Muscle layer of colon (tissue), 2 donors: ENCODE results near the gene CYB5RL.

ENCODE experiments used
- H3K27ac ChIP-seq: one replicate; pipeline ENCODE4 v1.7.0; 2013; ENCODE audit warnings: low read depth, mild to moderate bottlenecking, low read length, moderate library complexity
- H3K27me3 ChIP-seq, 2 donors: one replicate each; pipeline ENCODE4 v1.7.0; 2013; ENCODE audit warnings: low read length in 2 of 2, mild to moderate bottlenecking in 2 of 2; ENCODE audit not compliant: insufficient read depth in 2 of 2, control insufficient read depth in 1 of 2
- H3K36me3 ChIP-seq: one replicate; pipeline ENCODE4 v1.7.0; 2013; ENCODE audit warnings: mild to moderate bottlenecking, low read length; ENCODE audit not compliant: insufficient read depth
- H3K4me1 ChIP-seq: one replicate; pipeline ENCODE4 v1.7.0; 2013; ENCODE audit warnings: mild to moderate bottlenecking, low read length; ENCODE audit not compliant: insufficient read depth
- H3K4me3 ChIP-seq, 2 donors: one replicate each; pipeline ENCODE4 v1.7.0; 2013; ENCODE audit warnings: low read length in 2 of 2, low read depth in 1 of 2, mild to moderate bottlenecking in 1 of 2, moderate library complexity in 1 of 2
- H3K9ac ChIP-seq: one replicate; pipeline ENCODE4 v1.7.0; 2013; ENCODE audit warnings: low read length
- H3K9me3 ChIP-seq: one replicate; pipeline ENCODE4 v1.7.0; 2013; ENCODE audit warnings: mild to moderate bottlenecking, low read length
- donor health status: abdominal sarcoma.
- donor health status: Adenocarcinoma of cecum.

CYB5RL gene

GRCh38 chr1:54178296-54179070 is 21.3 kb downstream of the CYB5RL start:
- Histone ChIP-seq H3K4me1 (no peaks in the 10 kb centered on the region), H3K27me3 (no peaks in the 10 kb centered on the region), H3K27ac (no peak overlapping the region), H3K9me3 (no peaks in the 10 kb centered on the region), H3K9ac (no peak overlapping the region), H3K36me3 (peaks cover 22% of the 10 kb centered on the region), H3K4me3 (no peak overlapping the region)

- Histone ChIP-seq H3K4me3 (no peak overlapping the region), H3K27me3 (no peaks in the 10 kb centered on the region), H3K36me3 (peaks cover 22% of the 10 kb centered on the region), H3K9me3 (no peaks in the 10 kb centered on the region), H3K4me1 (no peaks in the 10 kb centered on the region), H3K9ac (no peak overlapping the region), H3K27ac (no peak overlapping the region)
Measured at GRCh38 chr1:54177726-54178125, 22.1 kb downstream of the CYB5RL start.

- H3K9ac ChIP-seq = no peak overlapping the region
- no peaks in the 10 kb centered on the region for H3K27me3 ChIP-seq
- no peaks in the 10 kb centered on the region for H3K4me1 ChIP-seq
- H3K27ac ChIP-seq = no peak overlapping the region
- no peaks in the 10 kb centered on the region for H3K9me3 ChIP-seq
- peaks cover 19% of the 10 kb centered on the region for H3K36me3 ChIP-seq
- no peak overlapping the region for H3K4me3 ChIP-seq
Measured at GRCh38 chr1:54176621-54177327, 23.1 kb downstream of the CYB5RL start.

- no peak overlapping the region for H3K9ac ChIP-seq
- H3K27me3 ChIP-seq = no peaks in the 10 kb centered on the region
- H3K9me3 ChIP-seq = no peaks in the 10 kb centered on the region
- no peak overlapping the region for H3K4me3 ChIP-seq
- no peak overlapping the region for H3K27ac ChIP-seq
- H3K4me1 ChIP-seq = no peaks in the 10 kb centered on the region
- H3K36me3 ChIP-seq = peaks cover 13% of the 10 kb centered on the region
Measured at GRCh38 chr1:54174106-54174505, 25.7 kb downstream of the CYB5RL start.

GRCh38 chr1:54173681-54174080 is 26.1 kb downstream of the CYB5RL start:
- Histone ChIP-seq H3K9me3 (no peaks in the 10 kb centered on the region), H3K27ac (no peak overlapping the region), H3K9ac (no peak overlapping the region), H3K27me3 (no peaks in the 10 kb centered on the region), H3K4me3 (no peak overlapping the region), H3K36me3 (peaks cover 9% of the 10 kb centered on the region), H3K4me1 (no peaks in the 10 kb centered on the region)

- Histone ChIP-seq H3K9ac (no peak overlapping the region), H3K27me3 (no peaks in the 10 kb centered on the region), H3K27ac (no peak overlapping the region), H3K36me3 (peaks cover 7% of the 10 kb centered on the region), H3K4me3 (no peak overlapping the region), H3K9me3 (no peaks in the 10 kb centered on the region), H3K4me1 (no peaks in the 10 kb centered on the region)
Measured at GRCh38 chr1:54172614-54173599, 26.9 kb downstream of the CYB5RL start.

- Histone ChIP-seq H3K9ac (no peak overlapping the region), H3K27me3 (no peaks in the 10 kb centered on the region), H3K4me3 (no peak overlapping the region), H3K4me1 (no peaks in the 10 kb centered on the region), H3K27ac (no peak overlapping the region), H3K9me3 (no peaks in the 10 kb centered on the region), H3K36me3 (peaks cover 7% of the 10 kb centered on the region)
Measured at GRCh38 chr1:54171606-54172005, 28.2 kb downstream of the CYB5RL start.

GRCh38 chr1:54171016-54171415 is 28.8 kb downstream of the CYB5RL start:
- Histone ChIP-seq H3K27ac (no peak overlapping the region), H3K9me3 (no peaks in the 10 kb centered on the region), H3K4me3 (no peak overlapping the region)

GRCh38 chr1:54169068-54169467 is 30.8 kb downstream of the CYB5RL start:
- no peaks in the 10 kb centered on the region for H3K9me3 ChIP-seq
- H3K9ac ChIP-seq = no peak overlapping the region
- no peak overlapping the region for H3K4me3 ChIP-seq
- H3K27me3 ChIP-seq = no peaks in the 10 kb centered on the region
- H3K27ac ChIP-seq = no peak overlapping the region
- peaks cover under 1% of the 10 kb centered on the region for H3K36me3 ChIP-seq
- H3K4me1 ChIP-seq = no peaks in the 10 kb centered on the region

More at GRCh38 chr1:54171016-54171415, 28.8 kb downstream of the CYB5RL start:
- peaks cover 7% of the 10 kb centered on the region for H3K36me3 ChIP-seq
- H3K27me3 ChIP-seq = no peaks in the 10 kb centered on the region
- H3K9ac ChIP-seq = no peak overlapping the region
- H3K4me1 ChIP-seq = no peaks in the 10 kb centered on the region

GRCh38 chr1:54168206-54168965 is 31.4 kb downstream of the CYB5RL start:
- Histone ChIP-seq H3K9me3 (no peaks in the 10 kb centered on the region), H3K36me3 (no peaks in the 10 kb centered on the region), H3K4me3 (no peak overlapping the region), H3K27me3 (no peaks in the 10 kb centered on the region), H3K9ac (no peak overlapping the region), H3K4me1 (no peaks in the 10 kb centered on the region), H3K27ac (no peak overlapping the region)
